SKM-1 (cell line): ENCODE results near the gene TARS3.
"Not testable (repeated sequence)": the region's sequence is repeated elsewhere in the genome, so short reads cannot be mapped to it uniquely, and the experiment has no call there.

Experiments
- DNase-seq: peaks from one replicate; lab custom pipeline; 2025; ENCODE audit not compliant: unreplicated experiment; lab: John Stamatoyannopoulos, UW

The TARS3 gene

DNA sequence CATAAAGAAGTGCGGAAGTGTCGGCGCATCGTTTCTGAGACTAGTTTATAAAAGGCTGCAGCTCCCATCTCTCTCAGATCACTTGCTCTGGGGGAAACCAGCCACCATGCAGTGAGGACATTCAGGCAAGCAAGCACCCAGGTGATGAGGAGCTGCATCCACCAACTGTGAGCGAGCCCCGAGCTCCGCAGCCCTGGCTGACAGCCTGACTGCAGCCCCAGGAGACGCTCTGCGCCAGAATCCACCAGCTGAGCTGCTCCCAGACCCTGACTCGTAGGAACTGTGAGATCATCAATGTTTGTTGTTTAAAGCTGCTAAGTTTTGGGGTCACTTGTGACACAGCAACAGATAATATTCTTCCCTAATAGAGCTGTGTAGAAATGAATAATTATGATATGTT is 67.1 kb downstream of the TARS3 start:
- no peak for DNase-seq

- not testable (repeated sequence) for DNase-seq
Observed at GRCh38 chr15:101654624-101655337, 69.5 kb downstream of the TARS3 start.

GRCh38 chr15:101654171-101654570 is 70.1 kb downstream of the TARS3 start:
- no peak for DNase-seq

DNA sequence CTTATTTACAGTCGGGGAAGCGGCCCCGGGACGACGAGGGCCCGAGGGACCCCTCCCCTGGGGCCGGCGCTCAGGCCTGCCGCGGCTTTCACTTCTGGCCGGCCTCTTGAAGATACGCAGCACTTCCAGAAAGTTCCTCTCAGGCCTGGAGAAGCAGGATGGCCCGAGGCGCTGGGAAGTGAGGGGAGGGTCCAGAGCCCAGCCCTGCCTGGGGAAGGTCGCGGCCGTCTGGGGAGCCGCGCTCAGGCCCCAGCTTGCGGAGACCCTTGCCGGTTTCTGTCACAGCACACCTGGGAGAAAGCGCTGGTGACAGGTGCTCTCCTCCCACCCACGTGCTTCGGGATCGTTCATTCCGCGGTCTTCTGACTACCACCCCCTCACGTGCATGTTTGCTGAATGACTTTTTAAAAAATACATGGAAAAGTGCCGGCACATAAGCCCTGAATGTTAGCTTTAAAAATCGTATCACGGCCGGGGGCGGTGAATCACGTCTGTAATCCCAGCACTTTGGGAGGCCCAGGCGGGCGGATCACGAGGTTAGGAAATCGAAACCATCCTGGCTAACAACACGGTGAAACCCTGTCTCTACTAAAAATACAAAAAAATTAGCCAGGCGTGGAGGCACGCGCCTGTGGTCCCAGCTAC is 71.4 kb downstream of the TARS3 start:
- DNase-seq: no peak

GRCh38 chr15:101652098-101652785 is 72.0 kb downstream of the TARS3 start, which contains the start of gene TM2D3:
TSS of gene TM2D3 (minus strand) at chr15:101652381. CDS start at chr15:101652361, 20 bp downstream.
- peak; percentile 81 for DNase-seq

GRCh38 chr15:101651554-101652097 is 72.6 kb downstream of the TARS3 start:
- DNase-seq: peak; percentile 31

GRCh38 chr15:101650145-101650544 is 74.1 kb downstream of the TARS3 start:
- no peak for DNase-seq

- no peak for DNase-seq
Observed at GRCh38 chr15:101648356-101648755, 75.9 kb downstream of the TARS3 start.

DNA sequence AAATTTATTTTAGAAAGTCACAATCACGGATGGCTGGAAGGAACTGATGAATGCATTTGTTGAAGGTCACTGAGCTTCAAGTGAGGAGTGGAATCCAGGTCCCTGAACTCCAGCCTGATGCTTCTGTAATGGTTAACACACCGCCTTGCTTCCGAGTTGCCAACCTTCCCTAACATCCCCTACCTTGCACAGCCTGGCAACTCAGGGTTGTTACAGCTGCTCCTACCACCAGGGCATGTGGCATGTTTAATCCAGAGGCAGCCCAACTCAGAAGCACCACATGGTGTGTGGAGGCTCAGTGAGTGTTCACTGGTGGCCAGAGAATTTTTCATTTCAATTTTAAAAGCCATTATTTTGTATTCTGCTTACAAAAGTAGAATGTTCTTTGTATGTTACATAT is 77.0 kb downstream of the TARS3 start:
- DNase-seq: no peak

- DNase-seq: no peak
Observed at GRCh38 chr15:101646672-101647071, 77.6 kb downstream of the TARS3 start.

- no peak for DNase-seq
Observed at GRCh38 chr15:101642361-101642760, 81.9 kb downstream of the TARS3 start.

DNA sequence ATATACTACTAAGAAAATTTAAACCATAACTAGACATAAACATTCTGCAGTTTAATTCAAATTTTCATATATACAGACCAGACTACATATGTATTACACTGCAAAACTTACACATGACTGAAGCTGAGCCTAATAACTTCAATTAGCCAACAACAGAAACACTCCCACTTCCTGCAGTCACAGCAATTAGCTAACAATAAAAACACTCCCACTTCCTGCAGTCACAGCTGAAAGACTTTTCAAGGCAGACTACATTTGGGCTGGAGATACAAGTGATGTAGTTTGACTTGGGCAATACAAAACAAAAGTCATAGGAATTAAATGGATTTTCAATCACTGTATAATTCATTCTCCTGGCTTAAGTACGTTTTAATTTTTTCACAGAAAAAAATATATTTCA is 82.4 kb downstream of the TARS3 start:
- peak; percentile 58 for DNase-seq

- peak; percentile 55 for DNase-seq
Observed at GRCh38 chr15:101641129-101641764, 83.0 kb downstream of the TARS3 start.

DNA sequence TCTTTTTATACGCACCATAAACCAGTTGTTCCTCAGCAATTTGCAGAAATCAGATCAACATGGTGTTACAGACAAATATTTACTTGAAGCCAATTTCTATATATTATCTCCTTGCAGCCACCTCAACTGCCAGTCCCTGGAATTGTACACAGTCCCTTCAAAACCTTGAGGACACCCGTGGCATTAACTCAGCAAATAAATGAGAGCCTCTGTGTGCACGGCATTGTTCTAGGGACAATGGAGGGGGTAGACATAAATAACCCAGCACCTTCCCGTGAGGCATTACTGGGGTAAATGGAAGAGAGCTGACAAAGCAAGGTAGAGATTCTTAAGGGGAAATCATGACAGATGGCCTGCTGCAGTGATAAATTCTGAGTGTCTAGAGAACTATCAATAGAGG is 84.6 kb downstream of the TARS3 start:
- DNase-seq: no peak

DNA sequence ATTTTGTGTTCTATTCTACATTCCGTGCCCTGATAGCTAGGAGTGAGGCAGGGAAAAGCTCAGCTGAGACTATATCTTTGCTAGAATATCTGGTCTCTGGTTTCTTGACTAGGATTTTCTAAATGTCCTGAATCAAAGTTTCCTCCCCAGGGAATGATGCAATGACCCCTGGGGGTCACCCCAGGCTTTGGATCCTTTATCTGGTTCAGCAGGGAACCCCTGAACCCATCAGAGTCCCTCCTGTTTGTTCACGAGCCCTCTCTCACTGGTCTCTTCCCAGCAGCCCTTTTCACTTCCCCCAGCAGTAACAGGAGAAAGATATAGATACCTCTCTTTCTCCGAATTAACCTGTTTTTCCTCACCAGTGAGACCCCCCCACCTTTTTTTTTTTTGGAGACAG is 86.4 kb downstream of the TARS3 start:
- DNase-seq: no peak

- DNase-seq: no peak
Observed at GRCh38 chr15:101637516-101637915, 86.8 kb downstream of the TARS3 start.

DNA sequence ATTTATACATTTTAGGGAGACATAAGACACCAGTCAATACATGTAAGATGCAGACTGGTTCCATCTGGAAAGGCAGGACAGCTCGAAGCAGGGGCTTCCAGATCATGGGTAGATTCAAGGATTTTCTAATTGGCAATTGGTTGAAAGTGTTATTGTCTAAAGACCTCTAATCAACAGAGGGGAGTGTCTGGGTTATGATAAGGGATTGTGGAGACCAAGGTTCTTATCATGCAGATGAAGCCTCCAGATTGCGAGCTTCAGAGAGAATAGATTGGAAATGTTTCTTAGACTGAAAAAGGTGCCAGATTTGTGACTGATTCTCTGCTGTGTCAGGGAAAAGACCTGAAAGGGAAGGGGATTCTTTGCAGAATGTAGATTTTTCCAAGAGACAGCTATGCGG is 87.2 kb downstream of the TARS3 start:
- DNase-seq: no peak

- no peak for DNase-seq
Observed at GRCh38 chr15:101635944-101636727, 88.1 kb downstream of the TARS3 start.

- no peak for DNase-seq
Observed at GRCh38 chr15:101633356-101633755, 90.9 kb downstream of the TARS3 start.

DNA sequence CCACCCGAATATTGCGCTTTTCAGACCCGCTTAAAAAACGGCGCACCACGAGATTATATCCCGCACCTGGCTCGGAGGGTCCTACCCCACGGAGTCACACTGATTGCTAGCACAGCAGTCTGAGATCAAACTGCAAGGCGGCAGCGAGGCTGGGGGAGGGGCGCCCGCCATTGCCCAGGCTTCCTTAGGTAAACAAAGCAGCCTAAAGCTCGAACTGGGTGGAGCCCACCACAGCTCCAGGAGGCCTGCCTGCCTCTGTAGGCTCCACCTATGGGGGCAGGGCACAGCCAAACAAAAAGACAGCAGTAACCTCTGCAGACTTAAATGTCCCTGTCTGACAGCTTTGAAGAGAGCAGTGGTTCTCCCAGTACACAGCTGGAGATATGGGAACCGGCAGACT is 97.5 kb downstream of the TARS3 start:
- not testable (repeated sequence) for DNase-seq

DNA sequence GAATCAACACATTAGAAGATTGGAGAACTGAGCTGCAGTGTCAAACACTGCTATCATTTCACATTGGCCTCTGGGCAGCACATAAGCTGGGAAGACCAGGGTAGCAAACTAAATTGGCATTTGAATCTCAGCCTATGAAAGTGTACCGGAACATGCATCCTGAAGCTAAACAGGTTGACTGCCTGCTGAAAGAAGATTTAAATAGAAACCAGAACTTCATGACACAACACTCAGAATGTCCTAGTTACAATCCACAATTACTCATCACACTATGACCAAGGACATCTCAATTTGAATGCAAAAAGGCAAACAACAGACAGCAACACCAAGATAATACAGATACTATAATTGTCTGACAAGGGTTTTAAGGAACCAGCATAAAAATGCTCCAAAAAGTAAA is 98.3 kb downstream of the TARS3 start:
- no peak for DNase-seq
